ENCODE measurements around the gene PER1. TPM values are rescaled to one million over a fixed set of nuclear protein-coding genes. Genes with fewer than 3 reads are reported as not detected.

Gene PER1
- total and polyA plus RNA-seq, 2 of the 13 experiments (the other 11 are each of a cell fraction or from before 2014, with no cell fraction given) = 2.6 to 3.6 TPM

- TF ChIP-seq, protein P1, sequence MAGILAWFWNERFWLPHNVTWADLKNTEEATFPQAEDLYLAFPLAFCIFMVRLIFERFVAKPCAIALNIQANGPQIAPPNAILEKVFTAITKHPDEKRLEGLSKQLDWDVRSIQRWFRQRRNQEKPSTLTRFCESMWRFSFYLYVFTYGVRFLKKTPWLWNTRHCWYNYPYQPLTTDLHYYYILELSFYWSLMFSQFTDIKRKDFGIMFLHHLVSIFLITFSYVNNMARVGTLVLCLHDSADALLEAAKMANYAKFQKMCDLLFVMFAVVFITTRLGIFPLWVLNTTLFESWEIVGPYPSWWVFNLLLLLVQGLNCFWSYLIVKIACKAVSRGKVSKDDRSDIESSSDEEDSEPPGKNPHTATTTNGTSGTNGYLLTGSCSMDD (CRISPR knock-in tag; IDR thresholded peaks at IDR 0.05) = no peak
- TF ChIP-seq SMYD3 (CRISPR knock-in tag; IDR thresholded peaks at IDR 0.05) = 0 out of 2 replicates have a peak, but pooled peaks have one; percentile 9
- TF ChIP-seq SP5 (CRISPR knock-in tag; IDR thresholded peaks at IDR 0.05; ENCODE audit: borderline replicate concordance, low read depth) = peak; percentile 81; the same call in 1 of the 2 replicates
- TF ChIP-seq FOXP1 (IDR thresholded peaks at IDR 0.05) = no peak
- 0 out of 2 replicates have a peak, but pooled peaks have one; percentile 11 for TF ChIP-seq FOXP1 (CRISPR knock-in tag; IDR thresholded peaks at IDR 0.05)
- no peak for TF ChIP-seq NFE2L2 (IDR thresholded peaks at IDR 0.05; ENCODE audit: low read length)
- peak; percentile 47; the same call in 1 of the 2 replicates for TF ChIP-seq ONECUT2 (CRISPR knock-in tag; IDR thresholded peaks at IDR 0.05)
- no peak for TF ChIP-seq ZNF143 (CRISPR knock-in tag; IDR thresholded peaks at IDR 0.05)
- TF ChIP-seq ZNF629 (CRISPR knock-in tag; conservative IDR thresholded peaks at IDR 0.05) = peak; percentile 66; the same call in 1 of the 2 replicates
- TF ChIP-seq ZNF737 (CRISPR knock-in tag; IDR thresholded peaks at IDR 0.05; ENCODE audit: borderline replicate concordance) = peak; percentile 61; the same call in 1 of the 2 replicates
- TF ChIP-seq SAFB2 (CRISPR knock-in tag; IDR thresholded peaks at IDR 0.05; ENCODE audit: borderline replicate concordance, low read depth) = peak; percentile 55; the same call in 1 of the 2 replicates
- no peak for TF ChIP-seq EED (CRISPR knock-in tag; IDR thresholded peaks at IDR 0.05)
- TF ChIP-seq CCDC6 (CRISPR knock-in tag; IDR thresholded peaks at IDR 0.05) = peak; percentile 64; the same call in 1 of the 2 replicates
- no peak for TF ChIP-seq ZNF44 (CRISPR knock-in tag; IDR thresholded peaks at IDR 0.05)
- TF ChIP-seq, protein P2, sequence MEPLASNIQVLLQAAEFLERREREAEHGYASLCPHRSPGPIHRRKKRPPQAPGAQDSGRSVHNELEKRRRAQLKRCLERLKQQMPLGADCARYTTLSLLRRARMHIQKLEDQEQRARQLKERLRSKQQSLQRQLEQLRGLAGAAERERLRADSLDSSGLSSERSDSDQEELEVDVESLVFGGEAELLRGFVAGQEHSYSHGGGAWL (CRISPR knock-in tag; IDR thresholded peaks at IDR 0.05) = peak; percentile 45; the same call in 1 of the 2 replicates
- 0 out of 2 replicates have a peak, but pooled peaks have one; percentile 39 for TF ChIP-seq ZNF75D (CRISPR knock-in tag; IDR thresholded peaks at IDR 0.05; ENCODE audit: borderline replicate concordance)
- TF ChIP-seq ZKSCAN5 (CRISPR knock-in tag; IDR thresholded peaks at IDR 0.05) = no peak
- no peak for TF ChIP-seq FIP1L1 (IDR thresholded peaks at IDR 0.05; ENCODE audit: borderline replicate concordance, insufficient read depth, low read depth, low read length)
- no peak for TF ChIP-seq TERF1 (CRISPR knock-in tag; IDR thresholded peaks at IDR 0.05)
- TF ChIP-seq, protein P3, sequence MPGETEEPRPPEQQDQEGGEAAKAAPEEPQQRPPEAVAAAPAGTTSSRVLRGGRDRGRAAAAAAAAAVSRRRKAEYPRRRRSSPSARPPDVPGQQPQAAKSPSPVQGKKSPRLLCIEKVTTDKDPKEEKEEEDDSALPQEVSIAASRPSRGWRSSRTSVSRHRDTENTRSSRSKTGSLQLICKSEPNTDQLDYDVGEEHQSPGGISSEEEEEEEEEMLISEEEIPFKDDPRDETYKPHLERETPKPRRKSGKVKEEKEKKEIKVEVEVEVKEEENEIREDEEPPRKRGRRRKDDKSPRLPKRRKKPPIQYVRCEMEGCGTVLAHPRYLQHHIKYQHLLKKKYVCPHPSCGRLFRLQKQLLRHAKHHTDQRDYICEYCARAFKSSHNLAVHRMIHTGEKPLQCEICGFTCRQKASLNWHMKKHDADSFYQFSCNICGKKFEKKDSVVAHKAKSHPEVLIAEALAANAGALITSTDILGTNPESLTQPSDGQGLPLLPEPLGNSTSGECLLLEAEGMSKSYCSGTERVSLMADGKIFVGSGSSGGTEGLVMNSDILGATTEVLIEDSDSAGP (CRISPR knock-in tag; IDR thresholded peaks at IDR 0.05; ENCODE audit: borderline replicate concordance) = peak; percentile 93
- no peak for TF ChIP-seq SNRNP70 (IDR thresholded peaks at IDR 0.05; ENCODE audit: low read depth, low read length)
- TF ChIP-seq XRCC5 (optimal IDR thresholded peaks at IDR 0.05; ENCODE audit: low read length) = peak; percentile 79
- TF ChIP-seq ZNF263 (CRISPR knock-in tag; IDR thresholded peaks at IDR 0.05) = peak; percentile 47; the same call in 1 of the 2 replicates
- TF ChIP-seq GZF1 (CRISPR knock-in tag; IDR thresholded peaks at IDR 0.05) = peak; percentile 82; the same call in 1 of the 2 replicates
- TF ChIP-seq TCF7L2 (IDR thresholded peaks at IDR 0.05; ENCODE audit: low read depth, low read length) = no peak
- TF ChIP-seq BRD4 (CRISPR knock-in tag; IDR thresholded peaks at IDR 0.05) = no peak
- peak; percentile 96 for TF ChIP-seq RBM39 (IDR thresholded peaks at IDR 0.05; ENCODE audit: low read depth, low read length, poor library complexity, severe bottlenecking)
- TF ChIP-seq FOXK2 (IDR thresholded peaks at IDR 0.05) = 0 out of 2 replicates have a peak, but pooled peaks have one; percentile 14
Observed at GRCh38 chr17:8138672-8139371, 13.4 kb downstream of the PER1 start (continued).

All from HepG2 (cell line).